HG03575 (cell line): ENCODE results near the gene CACNG7.

Source experiments
- ATAC-seq: cut with Tn5 transposase; IDR thresholded peaks from one replicate; pipeline ENCODE4 v1.9.1; 2021; ENCODE audit not compliant: unreplicated experiment, insufficient number of reproducible peaks, low FRiP score; ENCODE audit errors: extremely low read depth

Gene CACNG7

GRCh38 chr19:53900191-53900860 is 8.8 kb upstream of the CACNG7 start:
- no peak for ATAC-seq

GRCh38 chr19:53903055-53903680 is 5.9 kb upstream of the CACNG7 start:
- no peak for ATAC-seq

GRCh38 chr19:53904909-53905308 is 4.2 kb upstream of the CACNG7 start:
- ATAC-seq = no peak

GRCh38 chr19:53905787-53906186 is 3.3 kb upstream of the CACNG7 start:
- ATAC-seq = no peak

GRCh38 chr19:53906211-53907192 is 2.6 kb upstream of the CACNG7 start:
- no peak for ATAC-seq

GRCh38 chr19:53907193-53907581 is 1.9 kb upstream of the CACNG7 start:
- ATAC-seq = no peak

- no peak for ATAC-seq
These were observed 1.4 kb upstream of the CACNG7 start for GRCh38 chr19:53907690-53908089.

GRCh38 chr19:53908106-53908934 is 758 bp upstream of the CACNG7 start:
- ATAC-seq = no peak

- no peak for ATAC-seq
These were observed 542 bp downstream of the CACNG7 start for GRCh38 chr19:53909471-53910169.

GRCh38 chr19:53910170-53910518 is 1.1 kb downstream of the CACNG7 start:
- ATAC-seq = no peak

- no peak for ATAC-seq
These were observed 3.6 kb downstream of the CACNG7 start for GRCh38 chr19:53912653-53913052.

- no peak for ATAC-seq
These were observed 5.9 kb downstream of the CACNG7 start for GRCh38 chr19:53915000-53915399.

- no peak for ATAC-seq
These were observed 6.9 kb downstream of the CACNG7 start for GRCh38 chr19:53916004-53916403.

- ATAC-seq = no peak
These were observed 8.3 kb downstream of the CACNG7 start for GRCh38 chr19:53917356-53917755.

GRCh38 chr19:53927739-53928138 is 18.7 kb downstream of the CACNG7 start:
- ATAC-seq = no peak

- no peak for ATAC-seq
These were observed 27.0 kb downstream of the CACNG7 start for GRCh38 chr19:53936029-53936428.

- no peak for ATAC-seq
These were observed 33.1 kb downstream of the CACNG7 start for GRCh38 chr19:53942001-53942786.

- ATAC-seq = no peak
These were observed 35.3 kb downstream of the CACNG7 start for GRCh38 chr19:53944416-53944815.
